Smooth muscle cell (in vitro differentiated cells): ENCODE results near the gene MEA1. TPM values are rescaled to one million over a fixed set of nuclear protein-coding genes. Genes with fewer than 3 reads are reported as not detected.
A peak's percentile ranks its signal among the peaks of the same experiment; 100 is the strongest.

ENCODE experiments used
- DNase-seq: peaks from one replicate; lab custom pipeline; 2025; ENCODE audit not compliant: unreplicated experiment; lab: John Stamatoyannopoulos, UW
- H2AFZ ChIP-seq: fragments of 200-600 bp; sonication (generic); 2 replicates; pipeline ENCODE4 v1.6.0; 2016; ENCODE audit warnings: antibody characterized with exemption, low read depth, mild to moderate bottlenecking
- H3F3A ChIP-seq: fragments of 200-600 bp; sonication (generic); 2 replicates; pipeline ENCODE4 v1.6.0; 2017; ENCODE audit warnings: antibody characterized with exemption, low read depth
- H3K27ac ChIP-seq: fragments of 200-600 bp; sonication (generic); 2 replicates; pipeline ENCODE4 v1.5.1; 2016; ENCODE audit warnings: low read depth, mild to moderate bottlenecking
- H3K27me3 ChIP-seq: fragments of 200-600 bp; sonication (generic); 2 replicates; pipeline ENCODE4 v1.6.1; 2016; ENCODE audit warnings: low read depth, mild to moderate bottlenecking
- H3K36me3 ChIP-seq: fragments of 200-600 bp; sonication (generic); 2 replicates; pipeline ENCODE4 v1.5.1; 2016; ENCODE audit warnings: low read depth
- H3K4me1 ChIP-seq: fragments of 200-600 bp; sonication (generic); 2 replicates; pipeline ENCODE4 v1.5.1; 2016; ENCODE audit warnings: low read depth
- H3K4me2 ChIP-seq: fragments of 200-600 bp; sonication (generic); 2 replicates; pipeline ENCODE4 v1.6.0; 2016; ENCODE audit warnings: mild to moderate bottlenecking
- H3K4me3 ChIP-seq: fragments of 200-600 bp; sonication (generic); 2 replicates; pipeline ENCODE4 v1.5.1; 2016; ENCODE audit warnings: mild to moderate bottlenecking
- H3K79me2 ChIP-seq: fragments of 200-600 bp; sonication (generic); 2 replicates; pipeline ENCODE4 v1.6.0; 2016; ENCODE audit warnings: low read depth, mild to moderate bottlenecking
- H3K9ac ChIP-seq: fragments of 200-600 bp; sonication (generic); 2 replicates; pipeline ENCODE4 v1.6.0; 2016; ENCODE audit warnings: low read depth
- H3K9me3 ChIP-seq: fragments of 200-600 bp; sonication (generic); replicated peaks from 2 replicates; pipeline ENCODE4 v1.5.1; 2016; ENCODE audit warnings: low read depth
- H4K20me1 ChIP-seq: fragments of 200-600 bp; sonication (generic); 2 replicates; pipeline ENCODE4 v1.6.0; 2016; ENCODE audit warnings: low read depth
- WGBS: methylation state at CpG from one replicate; pipeline ENCODE4 v1.1.7; 2016; ENCODE audit warnings: low lambda C conversion rate; 5-methylcytosine and 5-hydroxymethylcytosine counted together
- polyA plus RNA-seq: library from polyadenylated mRNA; unstranded; fragments of >200 nt; fragmentation: Nextera tagmentation; extraction: Ambion mirVana; gene quantifications from 2 replicates; pipeline ENCODE4 v1.2.1, GENCODE V29; 2016
- total RNA-seq: library from RNA; depleted of rRNA; stranded (reverse); fragments of >200 nt; gene quantifications from 2 replicates; pipeline ENCODE4 v1.2.3, GENCODE V29; 2014
- TF ChIP-seq, protein P1 (sequence below): fragments of 200-600 bp; sonication (generic); IDR thresholded peaks from 2 replicates; pipeline ENCODE4 v1.5.1; 2017; ENCODE audit warnings: borderline replicate concordance, mild to moderate bottlenecking, antibody characterized with exemption; ENCODE audit not compliant: insufficient read depth, poor library complexity, severe bottlenecking

Gene MEA1
- total and polyA plus RNA-seq, 2 experiments from 2014 or later, result 86.7 to 154 TPM

DNA sequence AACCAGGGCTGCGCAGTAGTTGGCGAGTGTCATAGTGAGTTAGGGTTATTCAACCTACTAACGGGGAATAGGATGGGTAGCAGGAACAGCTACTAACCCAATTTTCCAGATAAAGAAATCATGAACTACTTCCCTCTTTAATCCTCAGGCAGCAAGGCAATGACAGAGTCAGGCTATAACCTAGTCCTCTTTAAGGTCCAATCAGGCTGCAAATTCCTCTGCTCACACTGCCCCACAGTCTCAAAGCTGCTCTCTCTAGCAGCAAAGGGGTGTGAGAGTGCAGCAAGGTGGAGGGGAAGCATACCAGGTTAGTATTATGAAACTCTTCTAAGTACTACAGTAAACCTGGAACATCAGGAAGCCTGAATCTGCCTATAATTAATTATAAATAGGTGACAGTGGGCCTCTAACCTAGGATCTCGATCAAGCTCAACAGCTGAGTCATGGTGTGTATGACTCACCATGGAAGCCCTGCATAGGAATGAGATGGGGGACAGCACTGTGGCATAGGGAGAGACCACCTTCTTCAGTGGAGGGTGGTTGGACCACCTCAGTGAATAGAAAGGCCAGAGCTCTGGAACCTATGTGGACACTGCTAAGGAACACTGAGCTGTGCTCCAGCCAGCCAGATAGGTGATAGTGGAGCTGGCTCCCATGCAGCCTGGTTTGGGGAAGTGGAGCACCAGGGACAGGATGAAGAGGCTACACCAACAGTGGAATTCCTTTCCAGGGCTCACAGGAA, 42.7 kb downstream of the MEA1 start:
- Histone ChIP-seq H3K4me2 (peak overlapping the region; percentile 7), H3F3A (peaks cover 8% of the 10 kb centered on the region), H2AFZ (no peak overlapping the region), H3K4me3 (no peak overlapping the region), H3K27me3 (no peaks in the 10 kb centered on the region), H3K4me1 (no peaks in the 10 kb centered on the region), H4K20me1 (peaks cover 9% of the 10 kb centered on the region), H3K79me2 (no peaks in the 10 kb centered on the region), H3K27ac (no peak overlapping the region), H3K36me3 (no peaks in the 10 kb centered on the region), H3K9ac (no peak overlapping the region), H3K9me3 (no peaks in the 10 kb centered on the region)
- WGBS, result 74% methylated on average over 4 of the region's 4 CpGs
- DNase-seq, result no peak
- TF ChIP-seq, protein P1, sequence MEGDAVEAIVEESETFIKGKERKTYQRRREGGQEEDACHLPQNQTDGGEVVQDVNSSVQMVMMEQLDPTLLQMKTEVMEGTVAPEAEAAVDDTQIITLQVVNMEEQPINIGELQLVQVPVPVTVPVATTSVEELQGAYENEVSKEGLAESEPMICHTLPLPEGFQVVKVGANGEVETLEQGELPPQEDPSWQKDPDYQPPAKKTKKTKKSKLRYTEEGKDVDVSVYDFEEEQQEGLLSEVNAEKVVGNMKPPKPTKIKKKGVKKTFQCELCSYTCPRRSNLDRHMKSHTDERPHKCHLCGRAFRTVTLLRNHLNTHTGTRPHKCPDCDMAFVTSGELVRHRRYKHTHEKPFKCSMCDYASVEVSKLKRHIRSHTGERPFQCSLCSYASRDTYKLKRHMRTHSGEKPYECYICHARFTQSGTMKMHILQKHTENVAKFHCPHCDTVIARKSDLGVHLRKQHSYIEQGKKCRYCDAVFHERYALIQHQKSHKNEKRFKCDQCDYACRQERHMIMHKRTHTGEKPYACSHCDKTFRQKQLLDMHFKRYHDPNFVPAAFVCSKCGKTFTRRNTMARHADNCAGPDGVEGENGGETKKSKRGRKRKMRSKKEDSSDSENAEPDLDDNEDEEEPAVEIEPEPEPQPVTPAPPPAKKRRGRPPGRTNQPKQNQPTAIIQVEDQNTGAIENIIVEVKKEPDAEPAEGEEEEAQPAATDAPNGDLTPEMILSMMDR, result no peak

DNA sequence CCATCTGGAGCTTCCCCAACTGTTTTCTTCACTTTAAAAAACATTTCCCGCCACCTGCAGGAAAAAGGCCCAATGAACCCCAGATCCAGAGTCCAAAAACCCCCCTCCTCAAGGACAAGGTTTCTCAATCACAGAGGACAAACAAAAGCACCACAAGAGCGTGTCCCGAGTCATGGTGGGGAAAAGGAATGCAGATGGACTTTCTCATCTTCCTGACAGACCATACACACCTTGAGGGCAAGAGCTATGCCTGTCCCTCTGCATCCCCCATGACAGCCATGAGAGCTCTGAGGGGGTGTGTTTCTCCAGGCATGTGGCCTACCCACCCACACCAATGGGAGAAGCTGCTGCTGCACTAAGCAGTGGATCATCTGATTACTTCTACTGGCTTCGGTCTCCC, 43.8 kb downstream of the MEA1 start:
- Histone ChIP-seq H3K79me2 (no peaks in the 10 kb centered on the region), H2AFZ (no peak overlapping the region), H3F3A (peaks cover 8% of the 10 kb centered on the region), H3K27me3 (no peaks in the 10 kb centered on the region), H3K9ac (no peak overlapping the region), H3K27ac (no peak overlapping the region), H3K9me3 (no peaks in the 10 kb centered on the region), H4K20me1 (no peaks in the 10 kb centered on the region), H3K4me2 (no peak overlapping the region), H3K4me3 (no peak overlapping the region), H3K36me3 (no peaks in the 10 kb centered on the region), H3K4me1 (no peaks in the 10 kb centered on the region)
- DNase-seq, result no peak
- 93% methylated on average over 4 of the region's 4 CpGs for WGBS
- TF ChIP-seq, protein P1, result no peak

DNA sequence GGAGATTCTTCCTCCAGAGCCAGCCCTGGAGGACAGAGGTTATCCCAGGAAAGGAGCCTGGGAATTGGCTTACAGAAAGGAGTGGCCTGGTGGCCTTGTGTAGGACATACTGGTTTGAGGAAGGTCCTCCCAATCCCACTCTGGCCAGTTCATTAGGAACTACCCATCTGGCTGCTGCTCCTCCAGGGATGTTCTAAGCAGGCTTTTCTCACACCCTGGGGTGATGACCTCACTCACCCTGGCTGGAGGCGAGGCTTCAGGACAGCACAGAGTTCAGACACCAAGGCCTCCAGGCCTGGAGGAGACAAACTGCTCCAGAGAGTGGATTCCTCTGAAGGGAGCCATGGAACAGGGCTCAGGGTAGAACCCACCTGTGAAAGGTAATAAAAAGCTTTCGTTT, 44.3 kb downstream of the MEA1 start:
- Histone ChIP-seq H3K27ac (no peak overlapping the region), H3K79me2 (no peaks in the 10 kb centered on the region), H3K4me3 (no peak overlapping the region), H2AFZ (no peak overlapping the region), H4K20me1 (no peaks in the 10 kb centered on the region), H3K36me3 (no peaks in the 10 kb centered on the region), H3K27me3 (no peaks in the 10 kb centered on the region), H3K9ac (no peak overlapping the region), H3F3A (peaks cover 8% of the 10 kb centered on the region), H3K4me2 (no peak overlapping the region), H3K9me3 (no peaks in the 10 kb centered on the region), H3K4me1 (no peaks in the 10 kb centered on the region)
- DNase-seq, result no peak
- WGBS, result 94% methylated on average over 2 of the region's 2 CpGs
- TF ChIP-seq, protein P1, result no peak

DNA sequence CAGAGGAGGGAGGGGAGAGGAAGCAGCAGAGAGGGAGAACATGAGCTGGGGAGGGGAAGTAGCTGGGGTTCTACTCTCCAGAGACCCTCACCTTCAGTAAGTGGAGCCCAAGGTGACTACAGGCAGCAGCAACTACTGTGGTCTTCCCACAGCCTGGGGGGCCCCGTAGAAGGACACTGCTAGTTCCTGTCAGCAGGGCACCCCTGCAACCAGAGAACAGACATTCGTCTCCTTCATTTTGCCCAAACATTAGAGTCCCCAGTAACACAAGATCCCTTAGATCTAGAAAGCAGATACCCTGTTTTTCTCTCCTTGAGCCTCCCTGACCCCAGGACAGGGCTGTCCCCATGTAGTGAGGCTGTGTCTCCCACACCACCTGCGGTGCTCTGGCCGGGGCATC, 45.0 kb downstream of the MEA1 start:
- Histone ChIP-seq H3K9me3 (no peaks in the 10 kb centered on the region), H3K4me2 (no peak overlapping the region)

More for the DNA sequence above, 45.0 kb downstream of the MEA1 start:
- DNase-seq, result no peak
- Histone ChIP-seq H3K27me3 (no peaks in the 10 kb centered on the region), H3K4me1 (no peaks in the 10 kb centered on the region), H3K79me2 (no peaks in the 10 kb centered on the region), H3K4me3 (no peak overlapping the region), H4K20me1 (no peaks in the 10 kb centered on the region), H3K36me3 (no peaks in the 10 kb centered on the region), H3F3A (peaks cover 8% of the 10 kb centered on the region), H3K9ac (no peak overlapping the region), H2AFZ (no peak overlapping the region), H3K27ac (no peak overlapping the region)
- 75% methylated on average over 4 of the region's 4 CpGs for WGBS
- TF ChIP-seq, protein P1, result no peak
